Measurements from ENCODE around the gene SEC16A.

GRCh38 chr9:136517012-136517743 is 34.3 kb upstream of the SEC16A start:
- TF ChIP-seq CTCF (IDR thresholded peaks at IDR 0.05; ENCODE audit: insufficient read depth, low read length) (no peak), GABPA (IDR thresholded peaks at IDR 0.05; ENCODE audit: low read depth) (no peak), POLR2AphosphoS5 (IDR thresholded peaks at IDR 0.05; ENCODE audit: low read depth) (no peak), SPI1 (IDR thresholded peaks at IDR 0.05; ENCODE audit: borderline replicate concordance, low read depth) (no peak)
- TF ChIP-seq, protein P1, sequence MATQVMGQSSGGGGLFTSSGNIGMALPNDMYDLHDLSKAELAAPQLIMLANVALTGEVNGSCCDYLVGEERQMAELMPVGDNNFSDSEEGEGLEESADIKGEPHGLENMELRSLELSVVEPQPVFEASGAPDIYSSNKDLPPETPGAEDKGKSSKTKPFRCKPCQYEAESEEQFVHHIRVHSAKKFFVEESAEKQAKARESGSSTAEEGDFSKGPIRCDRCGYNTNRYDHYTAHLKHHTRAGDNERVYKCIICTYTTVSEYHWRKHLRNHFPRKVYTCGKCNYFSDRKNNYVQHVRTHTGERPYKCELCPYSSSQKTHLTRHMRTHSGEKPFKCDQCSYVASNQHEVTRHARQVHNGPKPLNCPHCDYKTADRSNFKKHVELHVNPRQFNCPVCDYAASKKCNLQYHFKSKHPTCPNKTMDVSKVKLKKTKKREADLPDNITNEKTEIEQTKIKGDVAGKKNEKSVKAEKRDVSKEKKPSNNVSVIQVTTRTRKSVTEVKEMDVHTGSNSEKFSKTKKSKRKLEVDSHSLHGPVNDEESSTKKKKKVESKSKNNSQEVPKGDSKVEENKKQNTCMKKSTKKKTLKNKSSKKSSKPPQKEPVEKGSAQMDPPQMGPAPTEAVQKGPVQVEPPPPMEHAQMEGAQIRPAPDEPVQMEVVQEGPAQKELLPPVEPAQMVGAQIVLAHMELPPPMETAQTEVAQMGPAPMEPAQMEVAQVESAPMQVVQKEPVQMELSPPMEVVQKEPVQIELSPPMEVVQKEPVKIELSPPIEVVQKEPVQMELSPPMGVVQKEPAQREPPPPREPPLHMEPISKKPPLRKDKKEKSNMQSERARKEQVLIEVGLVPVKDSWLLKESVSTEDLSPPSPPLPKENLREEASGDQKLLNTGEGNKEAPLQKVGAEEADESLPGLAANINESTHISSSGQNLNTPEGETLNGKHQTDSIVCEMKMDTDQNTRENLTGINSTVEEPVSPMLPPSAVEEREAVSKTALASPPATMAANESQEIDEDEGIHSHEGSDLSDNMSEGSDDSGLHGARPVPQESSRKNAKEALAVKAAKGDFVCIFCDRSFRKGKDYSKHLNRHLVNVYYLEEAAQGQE (IDR thresholded peaks at IDR 0.05; ENCODE audit: insufficient replicate concordance, low read depth) = no peak
